H9 (cell line): ENCODE data around the gene MAL. TPM values are rescaled to one million over a fixed set of nuclear protein-coding genes. Genes with fewer than 3 reads are reported as not detected.

Experiments
- DNase-seq: peaks from one replicate; pipeline ENCODE4 v3.0.0-alpha.2; 2017
- H2AFZ ChIP-seq: one replicate; pipeline ENCODE4 v1.6.1; 2013; ENCODE audit warnings: mild to moderate bottlenecking, low read length, control low read depth, moderate library complexity
- H2AK5ac ChIP-seq: 2 replicates; pipeline ENCODE4 v1.6.1; 2013; ENCODE audit warnings: low read length, control low read depth, mixed read lengths; ENCODE audit not compliant: insufficient read length
- H2BK120ac ChIP-seq: one replicate; pipeline ENCODE4 v1.6.1; 2013; ENCODE audit warnings: low read depth, mild to moderate bottlenecking, low read length, control low read depth, inconsistent platforms; ENCODE audit not compliant: poor library complexity, severe bottlenecking
- H2BK12ac ChIP-seq: 2 replicates; pipeline ENCODE4 v1.6.1; 2013; ENCODE audit warnings: low read length, control low read depth, mixed read lengths, low read depth; ENCODE audit not compliant: insufficient read length
- H2BK15ac ChIP-seq: 2 replicates; pipeline ENCODE4 v1.6.1; 2013; ENCODE audit warnings: low read depth, low read length, control low read depth
- H2BK20ac ChIP-seq: one replicate; pipeline ENCODE4 v1.6.1; 2013; ENCODE audit warnings: low read depth, mild to moderate bottlenecking, low read length, control low read depth, inconsistent platforms; ENCODE audit not compliant: poor library complexity, severe bottlenecking
- H2BK5ac ChIP-seq: 2 replicates; pipeline ENCODE4 v1.6.1; 2013; ENCODE audit warnings: low read length, control low read depth, mixed read lengths; ENCODE audit not compliant: insufficient read length
- H3K14ac ChIP-seq: 2 replicates; pipeline ENCODE4 v1.6.1; 2013; ENCODE audit warnings: low read length, control low read depth; ENCODE audit not compliant: insufficient read depth
- H3K18ac ChIP-seq: 2 replicates; pipeline ENCODE4 v1.6.1; 2013; ENCODE audit warnings: low read depth, mild to moderate bottlenecking, mixed read lengths, low read length, control low read depth; ENCODE audit not compliant: insufficient read length
- H3K23ac ChIP-seq: 2 replicates; pipeline ENCODE4 v1.6.1; 2013; ENCODE audit warnings: low read length, control low read depth, mixed read lengths, low read depth; ENCODE audit not compliant: insufficient read length
- H3K23me2 ChIP-seq: 2 replicates; pipeline ENCODE4 v1.6.1; 2013; ENCODE audit warnings: low read depth, mild to moderate bottlenecking, mixed read lengths, low read length, control low read depth; ENCODE audit not compliant: insufficient read length, poor library complexity, severe bottlenecking
- H3K27ac ChIP-seq: 2 replicates; pipeline ENCODE4 v1.5.1; 2013; ENCODE audit warnings: low read length, control low read depth, mixed read lengths, low read depth; ENCODE audit not compliant: insufficient read length
- H3K27me3 ChIP-seq: 2 replicates; pipeline ENCODE4 v1.6.1; 2013; ENCODE audit warnings: low read length, control low read depth, inconsistent platforms; ENCODE audit not compliant: insufficient read depth
- H3K4ac ChIP-seq: 2 replicates; pipeline ENCODE4 v1.6.1; 2013; ENCODE audit warnings: low read depth, mild to moderate bottlenecking, control low read depth, inconsistent platforms, low read length, moderate library complexity
- H3K4me1 ChIP-seq: 2 replicates; pipeline ENCODE4 v1.6.1; 2013; ENCODE audit warnings: low read length, control low read depth, inconsistent platforms; ENCODE audit not compliant: insufficient read depth
- H3K4me2 ChIP-seq: 2 replicates; pipeline ENCODE4 v1.6.1; 2013; ENCODE audit warnings: low read length, control low read depth, mixed read lengths; ENCODE audit not compliant: insufficient read length, insufficient read depth
- H3K56ac ChIP-seq: 2 replicates; pipeline ENCODE4 v1.6.1; 2013; ENCODE audit warnings: low read depth, mild to moderate bottlenecking, mixed read lengths, low read length, control low read depth; ENCODE audit not compliant: insufficient read length
- H3K79me1 ChIP-seq: 2 replicates; pipeline ENCODE4 v1.6.1; 2013; ENCODE audit warnings: low read depth, mild to moderate bottlenecking, moderate library complexity, low read length, control low read depth, inconsistent platforms; ENCODE audit not compliant: insufficient read depth, poor library complexity, severe bottlenecking
- H3K79me2 ChIP-seq: 2 replicates; pipeline ENCODE4 v1.6.1; 2013; ENCODE audit warnings: low read length, control low read depth, inconsistent platforms; ENCODE audit not compliant: insufficient read depth
- H3K9ac ChIP-seq: 2 replicates; pipeline ENCODE4 v1.6.1; 2013; ENCODE audit warnings: low read length, control low read depth, mixed read lengths; ENCODE audit not compliant: insufficient read length; ENCODE audit errors: extremely low read depth
- H3K9me3 ChIP-seq: one replicate; pipeline ENCODE4 v1.6.1; 2013; ENCODE audit warnings: low read depth, low read length, inconsistent platforms; ENCODE audit not compliant: control insufficient read depth
- H3T11ph ChIP-seq: one replicate; pipeline ENCODE4 v1.6.1; 2013; ENCODE audit warnings: mild to moderate bottlenecking, low read length, control low read depth, inconsistent platforms
- H4K20me1 ChIP-seq: one replicate; pipeline ENCODE4 v1.6.1; 2013; ENCODE audit not compliant: control insufficient read depth, insufficient read length, insufficient read depth
- H4K5ac ChIP-seq: 2 replicates; pipeline ENCODE4 v1.6.1; 2013; ENCODE audit warnings: low read depth, mild to moderate bottlenecking, mixed read lengths, low read length, control low read depth; ENCODE audit not compliant: insufficient read length
- H4K8ac ChIP-seq: replicated peaks from 2 replicates; pipeline ENCODE4 v1.6.1; 2013; ENCODE audit warnings: low read length, control low read depth, mixed read lengths, low read depth; ENCODE audit not compliant: insufficient read length
- H4K91ac ChIP-seq: 2 replicates; pipeline ENCODE4 v1.6.1; 2013; ENCODE audit warnings: low read depth, mild to moderate bottlenecking, moderate library complexity, mixed read lengths, low read length, control low read depth; ENCODE audit not compliant: insufficient read length
- H3K27ac Mint-ChIP-seq, 3 experiments: 2 replicates in 2 of 3; 3 replicates in 1 of 3; pipeline ENCODE4 v1.8.0; 2020 to 2021; ENCODE audit warnings: mixed read lengths in 3 of 3, mild to moderate bottlenecking in 1 of 3, moderate library complexity in 1 of 3
- H3K27me3 Mint-ChIP-seq: 2 replicates; pipeline ENCODE4 v1.8.0; 2021; ENCODE audit warnings: low read depth, mild to moderate bottlenecking, moderate library complexity, mixed read lengths
- H3K36me3 Mint-ChIP-seq, 3 experiments: 2 replicates in 2 of 3; 3 replicates in 1 of 3; pipeline ENCODE4 v1.8.0; 2020 to 2021; ENCODE audit warnings: low read depth in 3 of 3, mixed read lengths in 3 of 3; ENCODE audit not compliant: insufficient read depth in 1 of 3
- H3K4me1 Mint-ChIP-seq, 2 experiments: 2 replicates each; pipeline ENCODE4 v1.8.0; 2020; ENCODE audit warnings: mixed read lengths in 2 of 2
- H3K4me3 Mint-ChIP-seq, 2 experiments: 2 replicates in 1 of 2; 3 replicates in 1 of 2; pipeline ENCODE4 v1.8.0; 2020 to 2021; ENCODE audit warnings: mild to moderate bottlenecking in 2 of 2, mixed read lengths in 2 of 2, moderate library complexity in 1 of 2
- H3K9me3 Mint-ChIP-seq, 2 experiments: 2 replicates in 1 of 2; 3 replicates in 1 of 2; pipeline ENCODE4 v1.8.0; 2020; ENCODE audit warnings: mild to moderate bottlenecking in 2 of 2, mixed read lengths in 2 of 2, moderate library complexity in 1 of 2
- CTCF ChIP-seq: fragments of 200-600 bp; sonication (generic); conservative IDR thresholded peaks from 3 replicates; pipeline ENCODE4 v1.8.0; 2021; ENCODE audit warnings: antibody characterized with exemption, mild to moderate bottlenecking
- WGBS: extraction: QIAGEN DNeasy Blood & Tissue Kit; methylation state at CpG from one replicate; pipeline ENCODE4 v1.1.7; 2013; ENCODE audit warnings: missing lambda C conversion rate, low lambda C conversion rate, mixed read lengths; ENCODE audit not compliant: insufficient read length; ENCODE audit errors: extremely low coverage; 5-methylcytosine and 5-hydroxymethylcytosine counted together
- total RNA-seq: library from RNA; stranded (reverse); gene quantifications from 2 replicates; pipeline ENCODE4 v1.2.1, GENCODE V29; 2021

MAL gene
- total RNA-seq, 1 experiment from 2014 or later, result not detected

- Histone ChIP-seq H2BK5ac (no peak overlapping the region), H3K18ac (no peak overlapping the region), H2BK20ac (no peak overlapping the region), H4K8ac (no peak overlapping the region), H3K23ac (no peak overlapping the region), H2BK12ac (no peak overlapping the region), H3K4ac (no peak overlapping the region), H3K4me1 (no peaks in the 10 kb centered on the region), H3K27me3 (no peaks in the 10 kb centered on the region), H3K4me2 (no peak overlapping the region), H2AFZ (no peak overlapping the region), H4K20me1 (no peaks in the 10 kb centered on the region), H3K9ac (no peak overlapping the region), H4K91ac (no peak overlapping the region), H3K23me2 (no peaks in the 10 kb centered on the region), H3K14ac (no peak overlapping the region), H3K56ac (no peak overlapping the region), H2BK15ac (no peak overlapping the region), H3K9me3 (no peaks in the 10 kb centered on the region), H3K79me2 (no peaks in the 10 kb centered on the region), H3T11ph (no peak overlapping the region), H4K5ac (no peak overlapping the region), H2BK120ac (no peak overlapping the region), H2AK5ac (no peak overlapping the region), H3K27ac (no peak overlapping the region), H3K79me1 (no peaks in the 10 kb centered on the region)
- no CpG with 5 or more reads among the region's 2 CpGs for WGBS
- H3K9me3 Mint-ChIP-seq, result no peaks in the 10 kb centered on the region
- no peak overlapping the region for H3K4me3 Mint-ChIP-seq
- H3K27me3 Mint-ChIP-seq, result peaks cover 14% of the 10 kb centered on the region
- no peak overlapping the region for H3K27ac Mint-ChIP-seq
- no peak for DNase-seq
- H3K4me1 Mint-ChIP-seq, result peaks cover 19 to 34% of the 10 kb centered on the region in 2 experiments
- no peaks in the 10 kb centered on the region; a peak in 1 of 7 replicates for H3K36me3 Mint-ChIP-seq
- no peak for TF ChIP-seq CTCF
These were observed 16.5 kb upstream of the MAL start for GRCh38 chr2:95008996-95009395.
